SK-N-MC (cell line): ENCODE results near the gene DPM1.

Experiments
- DNase-seq: peaks from one replicate; pipeline ENCODE4 v3.0.0-alpha.2; 2011; ENCODE audit warnings: low read depth, low spot score
- H3K27ac ChIP-seq: fragments of 200-600 bp; sonication (generic); 2 replicates; pipeline ENCODE4 v1.5.1; 2016; ENCODE audit warnings: mixed run types
- H3K36me3 ChIP-seq: fragments of 200-600 bp; sonication (generic); 2 replicates; pipeline ENCODE4 v1.6.1; 2017; ENCODE audit warnings: antibody characterized with exemption, low read length, mixed read lengths; ENCODE audit not compliant: insufficient read depth
- H3K4me3 ChIP-seq: fragments of 200-600 bp; sonication (generic); 2 replicates; pipeline ENCODE4 v1.5.1; 2016
- H3K9ac ChIP-seq: fragments of 200-600 bp; sonication (generic); 2 replicates; pipeline ENCODE4 v1.8.0; 2017; ENCODE audit warnings: mixed run types, mixed read lengths; ENCODE audit not compliant: insufficient read length
- H3K9me3 ChIP-seq: fragments of 200-600 bp; sonication (generic); 2 replicates; pipeline ENCODE4 v1.6.1; 2017; ENCODE audit warnings: low read depth, mild to moderate bottlenecking, antibody characterized with exemption, low read length, moderate library complexity, mixed read lengths
- EZH2 ChIP-seq: fragments of 200-600 bp; sonication (generic); IDR thresholded peaks from one replicate; pipeline ENCODE4 v1.6.1; 2017; ENCODE audit warnings: antibody characterized with exemption
- FOXP2 ChIP-seq: optimal IDR thresholded peaks from 2 replicates; pipeline ENCODE3; 2011; ENCODE audit warnings: mild to moderate bottlenecking, moderate library complexity; ENCODE audit not compliant: insufficient read depth; ENCODE audit errors: extremely low read length, control extremely low read depth
- POLR2AphosphoS5 ChIP-seq: IDR thresholded peaks from 2 replicates; pipeline ENCODE4 v1.6.1; 2012; ENCODE audit warnings: mild to moderate bottlenecking, low read depth, low read length, borderline replicate concordance

The DPM1 gene

GRCh38 chr20:50996901-50997865 lies 38.9 kb upstream of the DPM1 start:
- Histone ChIP-seq H3K36me3 (no peaks in the 10 kb centered on the region), H3K4me3 (no peak overlapping the region), H3K27ac (no peak overlapping the region), H3K9ac (no peak overlapping the region), H3K9me3 (no peaks in the 10 kb centered on the region)
- TF ChIP-seq FOXP2 (no peak), EZH2 (no peak), POLR2AphosphoS5 (no peak)
- DNase-seq: no peak

- Histone ChIP-seq H3K9ac (no peak overlapping the region), H3K9me3 (no peaks in the 10 kb centered on the region), H3K36me3 (no peaks in the 10 kb centered on the region), H3K27ac (no peak overlapping the region), H3K4me3 (no peak overlapping the region)
- TF ChIP-seq POLR2AphosphoS5: no peak
- no peak for TF ChIP-seq EZH2
- no peak for TF ChIP-seq FOXP2
- DNase-seq: no peak
Measured at GRCh38 chr20:50995506-50995905, 37.2 kb upstream of the DPM1 start.

GRCh38 chr20:50993876-50994275 lies 35.5 kb upstream of the DPM1 start:
- Histone ChIP-seq H3K27ac (no peak overlapping the region), H3K9me3 (no peaks in the 10 kb centered on the region), H3K36me3 (no peaks in the 10 kb centered on the region), H3K9ac (no peak overlapping the region), H3K4me3 (no peak overlapping the region)
- TF ChIP-seq EZH2 (no peak), POLR2AphosphoS5 (no peak), FOXP2 (no peak)
- DNase-seq: no peak

- no peaks in the 10 kb centered on the region for H3K36me3 ChIP-seq
- no peak overlapping the region for H3K4me3 ChIP-seq
- no peak overlapping the region for H3K27ac ChIP-seq
- DNase-seq: peak; percentile 65
- TF ChIP-seq EZH2 (no peak), POLR2AphosphoS5 (no peak), FOXP2 (no peak)
- H3K9ac ChIP-seq: no peak overlapping the region
- H3K9me3 ChIP-seq: no peaks in the 10 kb centered on the region
Measured at GRCh38 chr20:50992733-50993457, 34.6 kb upstream of the DPM1 start.

GRCh38 chr20:50992336-50992732 lies 34.0 kb upstream of the DPM1 start:
- no peak for DNase-seq
- Histone ChIP-seq H3K4me3 (no peak overlapping the region), H3K36me3 (no peaks in the 10 kb centered on the region), H3K9me3 (no peaks in the 10 kb centered on the region), H3K27ac (no peak overlapping the region), H3K9ac (no peak overlapping the region)
- no peak for TF ChIP-seq FOXP2
- TF ChIP-seq EZH2: no peak
- TF ChIP-seq POLR2AphosphoS5: no peak

- H3K36me3 ChIP-seq: no peaks in the 10 kb centered on the region
- no peaks in the 10 kb centered on the region for H3K9me3 ChIP-seq
- H3K27ac ChIP-seq: no peak overlapping the region
- TF ChIP-seq POLR2AphosphoS5: no peak
- TF ChIP-seq EZH2: no peak
- TF ChIP-seq FOXP2: no peak
- H3K4me3 ChIP-seq: no peak overlapping the region
- H3K9ac ChIP-seq: no peak overlapping the region
- no peak for DNase-seq
Measured at GRCh38 chr20:50991076-50991475, 32.7 kb upstream of the DPM1 start.

- Histone ChIP-seq H3K4me3 (no peak overlapping the region), H3K9me3 (no peaks in the 10 kb centered on the region), H3K36me3 (no peaks in the 10 kb centered on the region), H3K27ac (no peak overlapping the region), H3K9ac (no peak overlapping the region)
- peak; percentile 52 for DNase-seq
- TF ChIP-seq FOXP2: no peak
- TF ChIP-seq POLR2AphosphoS5: no peak
- TF ChIP-seq EZH2: no peak
Measured at GRCh38 chr20:50987493-50988210, 29.3 kb upstream of the DPM1 start.

GRCh38 chr20:50983321-50983720 lies 25.0 kb upstream of the DPM1 start:
- Histone ChIP-seq H3K4me3 (no peak overlapping the region), H3K27ac (no peak overlapping the region), H3K9me3 (no peaks in the 10 kb centered on the region), H3K9ac (no peak overlapping the region), H3K36me3 (no peaks in the 10 kb centered on the region)
- TF ChIP-seq EZH2 (no peak), FOXP2 (no peak), POLR2AphosphoS5 (no peak)
- no peak for DNase-seq
